HG03439 (cell line): ENCODE measurements around the gene TRIM33.

Experiments
- ATAC-seq: cut with Tn5 transposase; IDR thresholded peaks from one replicate; pipeline ENCODE4 v1.9.1; 2021; ENCODE audit warnings: mild to moderate bottlenecking, moderate library complexity; ENCODE audit not compliant: unreplicated experiment

TRIM33 gene

GRCh38 chr1:114353262-114353661, 157.7 kb downstream of the TRIM33 start:
- no peak for ATAC-seq

- ATAC-seq, result no peak
Observed at GRCh38 chr1:114352797-114353196, 158.2 kb downstream of the TRIM33 start.

- ATAC-seq, result no peak
Observed at GRCh38 chr1:114350731-114351445, 160.1 kb downstream of the TRIM33 start.

GRCh38 chr1:114349891-114350605, 161.0 kb downstream of the TRIM33 start:
- no peak for ATAC-seq

GRCh38 chr1:114347431-114348209, 163.4 kb downstream of the TRIM33 start:
- ATAC-seq, result no peak

GRCh38 chr1:114346480-114347029, 164.4 kb downstream of the TRIM33 start:
- peak; percentile 98 for ATAC-seq

GRCh38 chr1:114345930-114346479, 165.0 kb downstream of the TRIM33 start:
- ATAC-seq, result peak; percentile 31

- no peak for ATAC-seq
Observed at GRCh38 chr1:114344656-114345055, 166.3 kb downstream of the TRIM33 start.
